MCF 10A (cell line): Measurements from ENCODE around the gene TMEM117. TPM values are rescaled to one million over a fixed set of nuclear protein-coding genes. Genes with fewer than 3 reads are reported as not detected.

Source experiments
- BruUV-seq: library from RNA; stranded (reverse); fragments of 400-500 nt; replicated peaks from 2 replicates; lab custom pipeline; 2021; lab: Mats Ljungman, UMichigan
- CTCF ChIA-PET: fragments of 300-600 bp; sonication (Branson Sonifier 250); formaldehyde crosslinking; extraction: SDS; loops from one replicate; lab custom pipeline; 2021; ENCODE audit warnings: antibody characterized with exemption, inconsistent platforms; lab: Yijun Ruan, JAX
- POLR2A ChIA-PET: fragments of 300-600, 350-650 bp; sonication (Branson Sonifier 250); formaldehyde crosslinking; extraction: SDS; loops from one replicate; lab custom pipeline; 2020; ENCODE audit warnings: antibody characterized with exemption, inconsistent platforms; lab: Yijun Ruan, JAX
- DNase-seq: peaks from one replicate; pipeline ENCODE4 v3.0.0-alpha.2; 2018; ENCODE audit not compliant: unreplicated experiment
- H3K27ac Mint-ChIP-seq: one replicate; pipeline ENCODE4 v1.8.0; 2022; ENCODE audit warnings: mild to moderate bottlenecking, low read depth, mixed read lengths; ENCODE audit not compliant: unreplicated experiment
- H3K27me3 Mint-ChIP-seq: one replicate; pipeline ENCODE4 v1.8.0; 2022; ENCODE audit warnings: mixed read lengths; ENCODE audit not compliant: insufficient read depth, unreplicated experiment
- H3K36me3 Mint-ChIP-seq: one replicate; pipeline ENCODE4 v1.8.0; 2022; ENCODE audit warnings: mild to moderate bottlenecking, moderate library complexity, mixed read lengths; ENCODE audit not compliant: insufficient read depth, unreplicated experiment
- H3K4me1 Mint-ChIP-seq: one replicate; pipeline ENCODE4 v1.8.0; 2022; ENCODE audit warnings: mixed read lengths; ENCODE audit not compliant: insufficient read depth, unreplicated experiment
- H3K4me3 Mint-ChIP-seq: one replicate; pipeline ENCODE4 v1.8.0; 2022; ENCODE audit warnings: mild to moderate bottlenecking, moderate library complexity, mixed read lengths; ENCODE audit not compliant: unreplicated experiment
- H3K9me3 Mint-ChIP-seq: one replicate; pipeline ENCODE4 v1.8.0; 2022; ENCODE audit warnings: mixed read lengths; ENCODE audit not compliant: unreplicated experiment
- CTCF ChIP-seq: fragments of 200-600 bp; IDR thresholded peaks from one replicate; pipeline ENCODE4 v1.8.0; 2022; ENCODE audit warnings: antibody characterized with exemption, mild to moderate bottlenecking; ENCODE audit not compliant: unreplicated experiment
- intact Hi-C: fragments of 100-400 bp; cut with micrococcal nuclease; formaldehyde crosslinking; loops from 2 replicates; pipeline ENCODE4 v1.14.1; 2022
- total RNA-seq: library from RNA; stranded (reverse); gene quantifications from 2 replicates; pipeline ENCODE4 v1.2.3, GENCODE V29; 2022

Gene TMEM117
- total RNA-seq, 1 experiment from 2014 or later, result 3.2 TPM

GRCh38 chr12:44078273-44078672 lies 242.4 kb downstream of the TMEM117 start:
- TF ChIP-seq CTCF, result no peak
- Mint-ChIP-seq H3K4me3 (no peak overlapping the region), H3K9me3 (no peaks in the 10 kb centered on the region), H3K27ac (no peak overlapping the region), H3K27me3 (no peaks in the 10 kb centered on the region), H3K36me3 (no peaks in the 10 kb centered on the region), H3K4me1 (no peaks in the 10 kb centered on the region)
- no TSS peak for BruUV-seq
- peak; percentile 27 for DNase-seq
- CTCF ChIA-PET, result no interaction called here
- POLR2A ChIA-PET, result no interaction called here
- intact Hi-C loops, result no loop called here

GRCh38 chr12:44088647-44089046 lies 252.8 kb downstream of the TMEM117 start:
- Mint-ChIP-seq H3K9me3 (no peaks in the 10 kb centered on the region), H3K27ac (no peak overlapping the region), H3K4me1 (no peaks in the 10 kb centered on the region), H3K27me3 (no peaks in the 10 kb centered on the region), H3K4me3 (no peak overlapping the region), H3K36me3 (no peaks in the 10 kb centered on the region)
- ChIA-PET CTCF (interaction anchor here (0.9 kb wide), 1 partner anchor 18 kb away, joined by 3 read pairs; no protein-coding TSS in a partner anchor), POLR2A (no interaction called here)
- DNase-seq, result peak; percentile 11
- no TSS peak for BruUV-seq
- no peak for TF ChIP-seq CTCF
- intact Hi-C loops, result no loop called here

GRCh38 chr12:44091948-44092606 lies 256.2 kb downstream of the TMEM117 start:
- H3K4me3 Mint-ChIP-seq, result no peak overlapping the region
- DNase-seq, result no peak
- no TSS peak for BruUV-seq
- H3K4me1 Mint-ChIP-seq, result no peaks in the 10 kb centered on the region
- no peak for TF ChIP-seq CTCF
- intact Hi-C loops, result no loop called here
- no peak overlapping the region for H3K27ac Mint-ChIP-seq
- peaks cover 8% of the 10 kb centered on the region for H3K9me3 Mint-ChIP-seq
- CTCF ChIA-PET, result interaction anchor here (0.7 to 1.0 kb wide), 3 partner anchors 18 to 334 kb away, joined by 3 to 4 read pairs (median 4); no protein-coding TSS in a partner anchor
- no peaks in the 10 kb centered on the region for H3K27me3 Mint-ChIP-seq
- POLR2A ChIA-PET, result no interaction called here
- H3K36me3 Mint-ChIP-seq, result no peaks in the 10 kb centered on the region

- Mint-ChIP-seq H3K27ac (no peak overlapping the region), H3K4me1 (no peaks in the 10 kb centered on the region), H3K4me3 (no peak overlapping the region), H3K36me3 (no peaks in the 10 kb centered on the region), H3K9me3 (peaks cover 8% of the 10 kb centered on the region), H3K27me3 (no peaks in the 10 kb centered on the region)
- ChIA-PET CTCF (no interaction called here), POLR2A (interaction anchor here (0.6 kb wide), 1 partner anchor 51 kb away, joined by 4 read pairs; no protein-coding TSS in a partner anchor)
- intact Hi-C loops, result no loop called here
- DNase-seq, result no peak
- no peak for TF ChIP-seq CTCF
- BruUV-seq, result no TSS peak
Measured at GRCh38 chr12:44098786-44099185, 262.9 kb downstream of the TMEM117 start.
